ENCODE measurements around the gene ARHGEF17.

ARHGEF17 gene

GRCh38 chr11:73330569-73331093 is 22.6 kb downstream of the ARHGEF17 start:
- DNase-seq (ENCODE audit: low read depth, low spot score): no peak

DNA sequence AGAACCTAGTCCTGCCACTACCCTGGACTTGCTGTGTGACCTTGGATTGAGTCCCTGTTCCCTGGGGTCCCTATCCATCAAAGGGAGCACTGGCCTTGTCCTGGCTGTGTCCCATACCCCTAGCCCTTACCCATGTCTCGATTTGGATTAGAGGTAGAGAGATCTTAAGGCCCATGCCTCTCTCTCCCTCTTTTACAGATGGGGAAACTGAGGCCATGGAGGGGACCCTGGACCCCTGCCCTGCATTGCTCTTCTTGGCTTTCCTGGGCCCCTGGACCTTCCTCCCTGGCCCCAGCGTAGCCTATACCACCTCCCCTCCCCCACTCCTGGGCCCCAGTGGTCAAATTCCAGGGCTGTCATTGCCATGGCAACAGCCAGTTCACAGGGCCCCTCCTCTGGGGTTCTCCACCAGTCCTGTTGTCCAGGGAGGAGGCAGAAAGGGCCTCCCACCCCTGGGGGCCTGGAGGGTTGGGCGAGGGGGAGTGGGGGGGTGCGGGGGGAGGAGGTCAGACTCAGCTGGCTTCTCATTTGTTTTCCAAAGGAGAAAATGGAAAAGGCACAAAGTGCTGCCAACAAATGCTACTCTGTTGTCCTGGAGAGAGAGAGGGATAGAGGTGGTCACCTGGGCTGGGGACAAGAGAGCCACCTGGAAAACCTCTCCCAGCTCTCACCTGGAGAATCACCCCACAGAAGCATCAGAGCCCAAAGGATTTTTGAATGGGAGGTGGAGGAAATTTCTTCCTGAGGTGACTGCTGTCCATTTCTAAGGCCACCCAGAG is 23.3 kb downstream of the ARHGEF17 start:
- DNase-seq (ENCODE audit: low read depth, low spot score): no peak

DNA sequence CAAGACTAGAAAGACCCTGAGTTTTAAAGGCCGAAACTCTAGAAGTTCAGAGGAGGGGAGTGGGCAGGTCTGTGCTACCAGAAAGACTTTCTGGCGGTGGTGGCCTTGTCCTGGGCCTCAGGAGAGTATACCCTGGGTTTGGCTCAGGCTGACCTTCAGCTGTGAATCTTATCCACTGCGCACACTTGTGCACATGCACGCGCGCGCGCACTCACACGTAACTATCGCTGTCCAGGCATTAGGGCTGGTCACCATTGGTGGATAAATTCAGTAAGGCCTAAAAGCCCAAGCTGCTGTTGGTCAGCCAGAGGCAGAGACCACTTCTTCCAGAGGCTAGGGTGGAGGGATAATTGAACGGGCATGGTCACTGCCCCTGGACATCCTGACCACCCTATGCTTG is 25.1 kb downstream of the ARHGEF17 start:
- no peak for DNase-seq (ENCODE audit: low read depth, low spot score)

GRCh38 chr11:73333640-73334383 is 25.7 kb downstream of the ARHGEF17 start:
- no peak for DNase-seq (ENCODE audit: low read depth, low spot score)

DNA sequence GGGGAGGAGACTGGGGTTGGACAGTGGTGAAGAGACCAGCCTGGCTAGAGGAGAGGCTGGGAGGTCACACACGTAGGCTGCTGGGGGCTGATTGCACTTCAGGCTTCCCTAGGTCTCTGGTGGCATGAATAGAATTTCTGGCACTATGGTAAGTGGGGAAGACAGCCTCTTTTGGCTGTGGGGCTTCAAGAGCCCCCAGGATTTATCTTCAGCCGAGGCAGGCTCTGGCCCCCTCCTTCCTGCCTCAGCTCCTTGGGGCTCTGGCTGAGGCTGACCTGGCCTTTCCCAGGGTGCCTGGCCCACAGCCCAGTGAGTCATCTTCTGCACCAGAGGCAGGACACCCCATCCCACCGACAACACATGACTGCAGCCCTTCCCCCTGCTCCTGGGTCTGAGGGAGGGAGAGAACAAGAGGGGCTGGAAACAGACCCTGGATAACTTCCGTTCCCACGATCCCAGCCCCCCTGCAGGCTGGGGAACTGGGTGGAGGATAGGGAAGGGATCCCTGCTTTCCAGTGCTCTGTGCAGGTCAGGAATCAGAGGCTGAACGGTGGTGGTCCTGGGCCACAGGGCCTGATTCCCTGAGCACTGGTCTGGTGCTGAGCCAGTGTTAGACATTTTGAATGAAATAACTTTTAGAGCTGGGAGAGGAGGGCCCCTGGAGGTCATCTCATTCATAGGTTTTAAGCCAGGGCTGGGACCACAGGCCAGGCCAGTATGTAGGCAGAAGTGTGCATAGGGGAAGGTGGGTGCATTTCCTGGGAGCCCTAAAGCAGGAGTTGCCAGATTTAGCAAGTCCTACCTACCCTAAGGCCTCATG is 26.5 kb downstream of the ARHGEF17 start:
- no peak for DNase-seq (ENCODE audit: low read depth, low spot score)

GRCh38 chr11:73335204-73335923 is 27.3 kb downstream of the ARHGEF17 start:
- peak; percentile 55 for DNase-seq (ENCODE audit: low read depth, low spot score)

DNA sequence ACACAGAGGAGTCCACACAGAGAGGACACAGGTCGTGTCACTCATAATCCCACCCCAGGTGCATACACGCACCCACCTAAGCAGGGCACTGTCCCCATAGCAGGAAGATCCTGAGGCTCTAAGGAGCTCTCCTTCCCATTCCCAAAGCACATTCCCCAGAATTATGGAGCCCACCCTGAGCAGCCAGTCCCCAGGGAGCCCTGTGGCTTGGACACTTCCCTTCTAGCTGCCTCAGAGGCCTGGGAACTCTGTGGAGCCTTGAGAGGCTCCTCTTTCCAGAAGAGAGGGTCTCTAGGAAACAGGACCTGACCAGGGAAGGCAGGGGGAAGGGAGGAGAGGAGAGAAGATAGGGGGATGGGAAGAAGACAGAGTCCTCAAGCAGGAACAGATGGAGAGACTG is 29.8 kb downstream of the ARHGEF17 start:
- DNase-seq (ENCODE audit: low read depth, low spot score): no peak

GRCh38 chr11:73338279-73338678 is 30.2 kb downstream of the ARHGEF17 start:
- DNase-seq (ENCODE audit: low read depth, low spot score): no peak

GRCh38 chr11:73340164-73340563 is 32.1 kb downstream of the ARHGEF17 start:
- DNase-seq (ENCODE audit: low read depth, low spot score): no peak

DNA sequence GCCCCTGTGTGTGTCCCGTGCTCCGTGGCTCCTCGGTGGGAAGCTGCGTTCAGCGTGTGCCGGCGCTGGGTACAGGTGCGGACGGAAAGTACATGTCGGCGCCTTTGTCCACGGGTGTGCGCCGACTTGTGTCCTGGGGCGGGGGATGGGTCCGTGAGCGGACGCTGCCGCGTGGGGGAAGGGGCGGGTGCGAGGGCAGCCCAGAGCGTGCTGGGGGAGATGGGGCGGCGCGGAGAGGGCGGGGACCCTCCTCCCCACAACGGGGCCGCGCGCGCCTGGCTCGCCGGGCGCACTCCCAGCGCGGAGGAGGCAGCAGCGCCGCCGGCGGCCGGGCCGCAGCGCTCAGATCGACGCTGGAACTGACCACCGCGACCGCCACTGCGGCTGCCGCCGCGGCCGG is 34.6 kb downstream of the ARHGEF17 start:
- DNase-seq (ENCODE audit: low read depth, low spot score): no peak

DNA sequence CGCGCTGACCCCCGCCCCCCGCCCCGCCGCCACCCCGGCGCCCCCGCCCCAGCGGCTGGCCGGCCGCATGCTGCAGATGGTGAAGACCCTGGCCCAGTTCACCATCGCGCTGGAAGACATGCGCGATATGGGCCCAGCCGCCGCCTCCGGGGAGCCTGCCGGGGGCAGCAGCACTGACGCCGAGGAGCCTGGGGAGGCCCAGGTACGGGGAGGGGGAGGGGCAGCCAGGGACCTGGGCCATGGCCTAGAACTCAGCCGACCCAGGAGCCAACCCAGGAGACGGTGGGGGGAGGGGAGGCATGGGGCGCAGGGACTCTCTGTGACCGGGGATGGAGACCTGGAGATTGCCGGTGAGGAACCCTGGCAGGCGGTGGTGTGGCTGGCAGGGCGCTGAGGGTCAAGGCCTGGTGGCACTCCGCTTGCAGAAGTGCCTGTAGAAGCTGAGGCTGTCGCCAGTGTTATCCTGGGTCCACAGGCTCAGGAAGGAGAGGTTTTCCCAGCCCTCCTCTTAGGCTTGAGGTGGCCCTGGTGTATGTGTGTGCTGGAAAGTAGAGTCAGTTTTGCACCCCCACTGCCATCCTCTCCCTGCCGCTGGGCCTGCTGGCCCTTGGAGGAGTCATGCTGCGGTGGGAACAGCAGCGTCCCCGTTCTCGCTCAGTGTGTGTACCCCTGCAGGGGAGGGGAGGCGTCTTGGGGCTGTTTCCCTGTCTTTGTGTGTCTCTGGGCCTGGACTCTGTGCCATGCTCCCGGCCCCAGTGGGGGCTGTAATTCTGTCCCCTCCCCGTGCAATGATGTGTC is 35.2 kb downstream of the ARHGEF17 start:
- no peak for DNase-seq (ENCODE audit: low read depth, low spot score)

- no peak for DNase-seq (ENCODE audit: low read depth, low spot score)
Measured at GRCh38 chr11:73344191-73344607, 36.1 kb downstream of the ARHGEF17 start.

DNA sequence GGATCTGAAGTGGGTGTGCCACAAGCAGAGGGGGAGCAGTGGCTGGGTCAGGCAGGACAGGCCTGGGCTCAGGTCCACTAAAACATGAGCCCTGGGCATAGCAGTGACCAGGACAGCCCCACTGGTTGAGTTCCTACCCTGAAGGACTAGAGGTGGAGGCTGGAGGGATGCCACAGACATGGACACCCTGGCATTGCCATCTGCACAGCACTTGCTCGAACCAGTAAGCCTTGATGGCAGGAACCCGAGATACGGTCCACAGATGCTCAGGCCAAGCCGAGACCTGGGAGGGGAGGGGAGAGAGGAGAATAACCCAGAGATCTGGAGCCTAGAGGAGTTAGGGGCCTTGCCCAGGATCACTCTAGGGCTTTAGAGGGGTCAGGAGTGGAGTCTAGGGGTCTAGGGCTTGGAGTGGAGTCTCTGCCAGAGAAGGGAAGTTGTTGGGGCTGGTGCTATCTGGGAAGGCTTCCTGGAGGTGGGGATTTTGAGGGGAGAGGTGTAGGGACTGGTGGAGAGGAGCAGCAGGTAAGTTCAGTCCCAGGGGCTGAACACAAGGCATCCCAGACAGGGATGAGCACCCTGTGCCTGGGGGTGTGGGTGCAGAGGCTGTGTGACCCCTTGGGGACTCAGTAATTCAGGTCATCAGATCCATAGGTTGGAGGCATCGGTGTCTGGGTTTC is 37.5 kb downstream of the ARHGEF17 start:
- no peak for DNase-seq (ENCODE audit: low read depth, low spot score)

DNA sequence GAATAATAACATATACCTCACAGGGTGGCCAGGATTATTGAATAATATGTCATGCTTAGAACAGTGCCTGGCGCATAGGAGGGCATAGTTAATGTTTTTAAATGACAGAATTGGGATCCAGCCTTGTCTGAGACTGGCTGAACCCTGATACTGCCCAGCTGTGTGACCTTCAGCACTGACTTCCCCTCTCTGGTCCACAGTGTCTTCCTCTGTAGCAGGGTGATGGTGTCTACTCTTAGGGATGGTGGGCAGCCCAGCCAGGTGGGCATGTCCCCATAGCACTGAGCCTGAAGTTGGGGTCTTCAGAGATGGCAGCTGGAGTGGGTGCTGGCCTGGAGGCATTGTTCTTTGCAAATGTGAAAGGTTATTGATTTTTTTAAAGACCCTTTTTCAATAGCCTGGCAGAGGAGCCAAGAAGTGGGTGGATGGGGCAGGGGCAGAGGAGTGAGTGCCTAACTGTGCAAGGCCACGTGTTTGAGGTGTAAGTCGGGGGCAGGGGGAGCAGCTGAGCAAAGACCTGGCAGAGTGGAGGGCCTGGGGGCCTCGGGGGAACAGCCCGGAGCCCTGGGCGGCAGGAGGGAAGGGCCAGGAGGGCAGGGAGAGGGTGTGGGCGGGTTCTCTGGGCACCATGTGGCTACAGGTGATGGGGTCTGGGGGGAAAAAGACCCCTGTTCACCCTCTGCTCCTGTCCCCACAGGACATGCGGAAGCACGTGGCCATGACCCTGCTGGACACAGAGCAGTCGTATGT is 38.3 kb downstream of the ARHGEF17 start:
- DNase-seq (ENCODE audit: low read depth, low spot score): no peak

DNA sequence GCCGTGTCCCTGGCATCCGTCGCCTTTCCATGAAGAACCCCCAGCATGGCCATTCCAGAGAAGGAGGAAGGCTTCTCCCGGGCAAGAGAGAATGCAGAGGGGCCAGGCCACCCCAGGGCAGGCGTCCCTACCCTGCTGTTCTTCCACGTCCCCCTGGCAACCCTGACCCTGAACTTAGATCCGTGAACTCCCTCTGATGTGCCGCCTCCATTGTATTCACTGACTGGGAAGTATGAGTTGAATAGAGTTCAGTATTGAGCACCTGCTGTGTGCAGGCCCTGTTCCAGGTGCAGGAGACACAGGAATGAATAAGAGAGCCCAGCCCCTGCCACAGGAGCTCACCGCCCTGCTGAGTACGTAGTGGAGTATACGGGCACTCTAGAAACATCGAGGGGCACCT is 39.0 kb downstream of the ARHGEF17 start:
- DNase-seq (ENCODE audit: low read depth, low spot score): no peak

GRCh38 chr11:73348838-73349237 is 40.8 kb downstream of the ARHGEF17 start:
- DNase-seq (ENCODE audit: low read depth, low spot score): no peak

DNA sequence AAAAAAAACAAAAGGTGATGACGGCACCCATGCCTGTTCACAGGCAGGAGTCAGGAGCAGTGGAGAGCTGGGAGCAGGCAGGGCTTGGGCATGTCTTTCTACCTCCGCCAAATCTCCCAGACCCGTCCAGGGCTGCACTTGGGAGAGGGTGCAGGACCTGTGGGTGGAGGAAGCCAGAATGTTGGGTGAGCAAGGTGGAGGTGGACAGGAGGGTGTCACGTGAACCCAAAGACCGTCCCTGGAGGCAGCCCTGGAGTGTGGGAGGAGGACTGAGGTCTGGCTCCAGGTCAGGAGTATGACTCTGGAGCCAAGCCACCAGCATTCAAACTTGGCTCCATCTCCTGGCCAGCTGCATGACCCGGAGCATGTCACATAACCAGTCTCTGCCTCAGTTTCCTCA is 41.6 kb downstream of the ARHGEF17 start:
- no peak for DNase-seq (ENCODE audit: low read depth, low spot score)

DNA sequence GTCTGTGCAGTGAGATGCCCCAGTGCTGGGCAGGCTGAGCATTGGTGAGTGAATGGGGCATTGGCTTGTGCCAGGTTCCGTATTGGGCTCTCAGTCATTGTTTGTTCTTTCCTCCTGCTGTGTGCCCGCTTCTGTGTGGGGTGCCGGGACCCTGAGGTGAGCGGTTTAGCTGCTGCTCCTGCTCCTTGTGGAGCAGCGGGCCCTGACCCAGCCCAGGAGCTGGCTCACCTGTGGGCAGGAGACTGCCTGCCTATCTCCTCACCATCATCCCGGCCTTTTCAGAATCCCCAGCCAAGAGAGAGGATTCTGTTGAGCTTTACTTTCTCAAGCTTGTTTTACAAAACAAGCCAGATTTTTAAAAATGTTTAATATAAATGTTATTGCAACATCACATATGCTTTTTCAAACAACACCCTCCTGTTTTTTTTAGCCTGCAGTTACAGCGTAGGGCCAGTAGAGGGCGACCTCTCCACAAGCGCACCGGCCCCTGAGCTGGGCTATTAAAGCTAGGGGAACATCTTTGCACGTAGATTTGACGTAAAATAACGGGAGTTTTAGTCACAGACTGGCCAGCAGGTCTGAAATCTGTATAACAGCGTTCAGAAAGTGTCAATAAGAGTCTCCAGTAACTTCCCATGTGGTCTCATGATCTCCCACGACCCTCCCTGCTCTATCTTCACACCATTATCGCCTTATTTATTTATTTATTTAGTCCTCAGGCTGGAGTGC is 43.0 kb downstream of the ARHGEF17 start:
- DNase-seq (ENCODE audit: low read depth, low spot score): no peak

DNA sequence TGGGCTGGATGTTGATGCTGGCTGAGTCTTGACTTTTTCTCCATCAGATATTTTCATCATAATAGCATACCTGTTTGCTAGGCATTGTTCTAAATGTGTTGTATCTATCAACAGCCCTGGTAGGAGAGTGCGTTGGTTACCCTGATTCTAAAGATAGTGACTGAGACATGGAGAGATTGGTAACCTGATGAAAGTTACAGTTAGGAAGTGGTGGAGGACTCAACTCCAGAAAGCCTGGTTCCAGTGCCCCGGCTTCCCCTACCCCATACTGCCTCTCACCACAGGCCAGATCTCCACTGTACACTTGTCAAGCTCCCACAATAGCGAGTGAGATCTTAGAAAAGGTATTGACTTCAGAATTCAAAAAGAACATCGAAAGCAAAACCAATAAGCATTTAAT is 45.3 kb downstream of the ARHGEF17 start:
- DNase-seq (ENCODE audit: low read depth, low spot score): no peak

Measured in activated naive CD8-positive, alpha-beta T cell treated with anti-CD3 and anti-CD28 coated beads, Interleukin-2, amount 50 U/mL, for 16 hours (primary cell).